ENCODE results near the gene PPP1R3G. TPM values are rescaled to one million over a fixed set of nuclear protein-coding genes. Genes with fewer than 3 reads are reported as not detected.

PPP1R3G gene
- total and polyA plus RNA-seq, 7 donors, result 0.06 to 0.50 (median 0.13) TPM

DNA sequence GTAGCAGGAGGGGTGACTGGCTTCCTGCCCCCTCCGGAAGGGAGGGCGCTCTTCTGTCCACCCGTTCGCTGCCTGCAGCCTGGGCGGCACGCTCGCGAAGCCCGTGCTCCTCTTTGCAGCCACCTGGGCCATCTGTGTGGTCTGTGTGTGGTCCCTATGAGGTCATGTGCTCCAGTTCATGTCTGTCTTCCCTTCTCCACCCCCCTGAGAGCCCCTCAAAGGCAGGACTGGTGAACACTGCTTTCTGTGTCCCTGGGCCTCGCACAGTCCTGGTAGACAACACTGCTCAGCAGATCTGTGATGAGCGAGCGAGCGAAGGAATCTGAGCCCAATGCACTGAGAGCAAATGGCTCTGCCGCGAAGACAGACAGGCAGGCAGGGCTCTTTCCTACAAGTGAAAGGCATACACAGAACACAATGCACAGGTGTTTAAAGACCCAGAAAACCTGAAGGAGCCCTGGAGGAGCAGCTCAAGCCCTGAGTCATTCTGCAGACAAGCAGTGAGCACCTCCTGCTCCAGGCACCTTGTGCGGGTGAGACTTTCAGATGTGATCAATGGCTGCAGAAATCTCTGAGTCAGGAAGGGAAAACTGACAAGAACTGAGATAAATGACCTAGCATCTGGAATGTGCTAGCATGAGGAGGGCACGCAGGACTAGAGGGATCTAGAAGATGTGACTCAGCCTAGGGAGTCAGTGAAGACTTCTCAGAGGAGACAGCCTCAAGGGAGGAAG lies 27.1 kb downstream of the PPP1R3G start:
- WGBS, 3 donors, result 78 to 87% (median 83%) methylated on average over 15 to 17 of the region's 17 CpGs
- Histone ChIP-seq H3K4me1 (peaks cover 13% of the 10 kb centered on the region), H3K27ac (no peak overlapping the region), H3K4me3 (no peak overlapping the region), H3K9me3 (no peaks in the 10 kb centered on the region), H3K27me3 (ENCODE audit: insufficient read depth in 3 of 3, low read length in 2 of 3) (no peaks in the 10 kb centered on the region), H3K36me3 (ENCODE audit: insufficient read depth in 1 of 2, low read depth in 1 of 2) (no peaks in the 10 kb centered on the region)
- intact Hi-C loops (cut with DNase I), result no loop called here
- peak in 1 of 4 donors; percentile 44 for ATAC-seq
- TF ChIP-seq, protein P1, sequence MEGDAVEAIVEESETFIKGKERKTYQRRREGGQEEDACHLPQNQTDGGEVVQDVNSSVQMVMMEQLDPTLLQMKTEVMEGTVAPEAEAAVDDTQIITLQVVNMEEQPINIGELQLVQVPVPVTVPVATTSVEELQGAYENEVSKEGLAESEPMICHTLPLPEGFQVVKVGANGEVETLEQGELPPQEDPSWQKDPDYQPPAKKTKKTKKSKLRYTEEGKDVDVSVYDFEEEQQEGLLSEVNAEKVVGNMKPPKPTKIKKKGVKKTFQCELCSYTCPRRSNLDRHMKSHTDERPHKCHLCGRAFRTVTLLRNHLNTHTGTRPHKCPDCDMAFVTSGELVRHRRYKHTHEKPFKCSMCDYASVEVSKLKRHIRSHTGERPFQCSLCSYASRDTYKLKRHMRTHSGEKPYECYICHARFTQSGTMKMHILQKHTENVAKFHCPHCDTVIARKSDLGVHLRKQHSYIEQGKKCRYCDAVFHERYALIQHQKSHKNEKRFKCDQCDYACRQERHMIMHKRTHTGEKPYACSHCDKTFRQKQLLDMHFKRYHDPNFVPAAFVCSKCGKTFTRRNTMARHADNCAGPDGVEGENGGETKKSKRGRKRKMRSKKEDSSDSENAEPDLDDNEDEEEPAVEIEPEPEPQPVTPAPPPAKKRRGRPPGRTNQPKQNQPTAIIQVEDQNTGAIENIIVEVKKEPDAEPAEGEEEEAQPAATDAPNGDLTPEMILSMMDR (IDR thresholded peaks at IDR 0.05), result no peak
- DNase-seq, result no peak

DNA sequence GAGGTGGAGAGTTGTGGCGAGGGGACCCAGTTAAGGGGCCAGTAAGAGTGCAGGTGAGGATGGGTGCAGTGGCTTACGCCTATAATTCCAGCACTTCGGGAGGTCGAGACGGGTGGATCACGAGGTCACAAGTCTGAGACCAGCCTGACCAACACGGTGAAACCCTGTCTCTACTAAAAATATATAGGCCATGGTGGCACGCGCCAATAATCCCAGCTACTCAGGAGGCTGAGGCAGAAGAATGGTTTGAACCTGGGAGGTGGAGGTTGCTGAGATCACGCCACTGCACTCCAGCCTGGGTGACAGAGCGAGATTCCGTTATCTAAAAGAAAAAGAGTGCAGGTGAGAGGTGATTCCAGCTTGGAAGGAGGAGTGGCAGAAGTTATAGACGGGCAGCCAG lies 28.0 kb downstream of the PPP1R3G start:
- DNase-seq (no peak), ATAC-seq (no peak)
- peaks cover 7% of the 10 kb centered on the region for H3K4me1 ChIP-seq
- no peak overlapping the region for H3K27ac ChIP-seq
- no peak overlapping the region for H3K4me3 ChIP-seq
- WGBS, 3 donors, result 94 to 98% (median 97%) methylated on average over 13 of the region's 13 CpGs
- TF ChIP-seq, protein P1 (IDR thresholded peaks at IDR 0.05), result no peak
- intact Hi-C loops (cut with DNase I), result no loop called here
- H3K36me3 ChIP-seq (ENCODE audit: insufficient read depth in 1 of 2, low read depth in 1 of 2), result no peaks in the 10 kb centered on the region
- no peaks in the 10 kb centered on the region for H3K27me3 ChIP-seq (ENCODE audit: insufficient read depth in 3 of 3, low read length in 2 of 3)
- no peaks in the 10 kb centered on the region for H3K9me3 ChIP-seq

DNA sequence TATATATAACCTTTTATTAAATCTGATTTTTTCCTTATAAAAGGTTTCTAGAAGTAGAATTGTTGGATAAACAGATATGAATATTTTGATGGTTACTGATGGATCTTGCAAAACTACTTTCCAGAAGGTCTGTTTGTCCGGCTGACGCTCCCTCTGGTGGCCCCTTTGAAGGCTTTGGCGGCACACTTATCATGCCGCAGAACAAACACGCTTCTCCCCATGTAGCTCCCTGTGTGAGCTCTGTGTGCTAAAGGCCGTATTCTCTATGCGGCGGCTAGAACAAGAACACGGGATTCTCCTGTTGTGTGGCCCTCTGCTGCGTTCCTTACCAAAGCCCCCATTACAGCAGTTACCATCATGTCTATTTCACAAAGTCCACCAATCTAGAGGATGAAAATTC lies 30.0 kb downstream of the PPP1R3G start:
- no peak for ATAC-seq
- DNase-seq, result no peak
- no peaks in the 10 kb centered on the region for H3K4me1 ChIP-seq
- H3K4me3 ChIP-seq, result no peak overlapping the region
- TF ChIP-seq, protein P1 (IDR thresholded peaks at IDR 0.05), result no peak
- no peak overlapping the region for H3K27ac ChIP-seq
- intact Hi-C loops (cut with DNase I), result no loop called here
- no peaks in the 10 kb centered on the region for H3K36me3 ChIP-seq (ENCODE audit: insufficient read depth in 1 of 2, low read depth in 1 of 2)
- H3K9me3 ChIP-seq, result no peaks in the 10 kb centered on the region
- WGBS, 3 donors, result 92% methylated on average over 10 of the region's 10 CpGs
- no peaks in the 10 kb centered on the region for H3K27me3 ChIP-seq (ENCODE audit: insufficient read depth in 3 of 3, low read length in 2 of 3)

- 87 to 89% (median 87%) methylated on average over 9 of the region's 9 CpGs for WGBS, 3 donors
- no peaks in the 10 kb centered on the region for H3K36me3 ChIP-seq (ENCODE audit: insufficient read depth in 1 of 2, low read depth in 1 of 2)
- intact Hi-C loops (cut with DNase I), result no loop called here
- no peak overlapping the region for H3K4me3 ChIP-seq
- no peak overlapping the region for H3K27ac ChIP-seq
- no peaks in the 10 kb centered on the region for H3K9me3 ChIP-seq
- TF ChIP-seq, protein P1 (IDR thresholded peaks at IDR 0.05), result no peak
- DNase-seq (no peak), ATAC-seq (no peak)
- H3K27me3 ChIP-seq (ENCODE audit: insufficient read depth in 3 of 3, low read length in 2 of 3), result no peaks in the 10 kb centered on the region
- peaks cover under 1% of the 10 kb centered on the region for H3K4me1 ChIP-seq
These were observed 31.3 kb downstream of the PPP1R3G start for GRCh38 chr6:5116243-5116991.
